ENCODE results near the gene SCAF8. TPM values are rescaled to one million over a fixed set of nuclear protein-coding genes. Genes with fewer than 3 reads are reported as not detected.

The SCAF8 gene
- total and polyA plus RNA-seq, 2 of the 4 experiments (the other 2 are of a cell fraction): 16.1 to 23.5 TPM

DNA sequence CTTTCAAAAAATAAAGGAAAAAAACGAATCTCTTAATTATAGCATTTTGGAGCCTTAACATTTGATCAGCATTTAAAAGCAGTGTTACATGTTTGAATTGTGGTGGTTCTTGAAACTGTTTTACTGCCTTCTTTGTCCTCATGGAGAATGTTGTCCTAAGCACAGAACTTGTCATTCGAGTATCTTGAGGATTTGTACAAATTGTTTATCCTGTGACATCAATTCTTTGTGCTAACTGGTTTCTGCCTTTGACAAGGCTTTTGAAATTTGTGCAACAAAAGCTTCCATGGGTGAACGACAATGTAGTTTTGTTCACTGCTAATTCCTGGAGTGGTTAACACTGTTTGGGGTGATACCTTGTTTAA lies 130.8 kb downstream of the SCAF8 start:
- WGBS, 2 experiments (ENCODE audit: extremely low coverage in 2 of 2, insufficient read length in 1 of 2): 57% methylated on average over 1 of the region's 3 CpGs; no CpG with 5 or more reads in 1 of the 2 experiments
- CTCF ChIA-PET: interaction anchor here (0.6 kb wide), 1 partner anchor 181 kb away, joined by 3 read pairs; no protein-coding TSS in a partner anchor
- H2BK5ac ChIP-seq (ENCODE audit: low read depth, low read length, poor library complexity, severe bottlenecking): no peak overlapping the region
- no peak overlapping the region for H2AK9ac ChIP-seq (replicated peaks; ENCODE audit: low read depth, low read length, poor library complexity)
- no peak overlapping the region for H2AFZ ChIP-seq (replicated peaks; ENCODE audit: low read length, poor library complexity)
- no peak overlapping the region for H4K91ac ChIP-seq (ENCODE audit: insufficient read depth, low read depth, low read length)
- peaks cover 11% of the 10 kb centered on the region; the same call in 1 of the 2 replicates for H4K20me1 ChIP-seq (ENCODE audit: insufficient read depth, low read length)
- dilution Hi-C loops (cut with HindIII; ENCODE audit: low sequenced_read_pairs, unreplicated experiment) (no loop called here), in situ Hi-C loops (cut with MboI; ENCODE audit: low sequenced_read_pairs) (loop anchor here (10.0 kb wide), 1 partner anchor 311 kb away; no protein-coding TSS in a partner anchor), intact Hi-C loops (cut with micrococcal nuclease) (no loop called here)
- ATAC-seq (ENCODE audit: low read depth) (no peak), DNase-seq (no peak)
- H2BK120ac ChIP-seq (ENCODE audit: low read depth, low read length): no peak overlapping the region
- no peaks in the 10 kb centered on the region for H3K9me1 ChIP-seq (ENCODE audit: insufficient read depth, low read length)
- no peaks in the 10 kb centered on the region for H3K9me3 ChIP-seq (ENCODE audit: control insufficient read depth, insufficient read depth, low read length)
- TF ChIP-seq POLR2A (IDR thresholded peaks at IDR 0.05; ENCODE audit: low read depth, low read length): no peak
- TF ChIP-seq, protein P1, sequence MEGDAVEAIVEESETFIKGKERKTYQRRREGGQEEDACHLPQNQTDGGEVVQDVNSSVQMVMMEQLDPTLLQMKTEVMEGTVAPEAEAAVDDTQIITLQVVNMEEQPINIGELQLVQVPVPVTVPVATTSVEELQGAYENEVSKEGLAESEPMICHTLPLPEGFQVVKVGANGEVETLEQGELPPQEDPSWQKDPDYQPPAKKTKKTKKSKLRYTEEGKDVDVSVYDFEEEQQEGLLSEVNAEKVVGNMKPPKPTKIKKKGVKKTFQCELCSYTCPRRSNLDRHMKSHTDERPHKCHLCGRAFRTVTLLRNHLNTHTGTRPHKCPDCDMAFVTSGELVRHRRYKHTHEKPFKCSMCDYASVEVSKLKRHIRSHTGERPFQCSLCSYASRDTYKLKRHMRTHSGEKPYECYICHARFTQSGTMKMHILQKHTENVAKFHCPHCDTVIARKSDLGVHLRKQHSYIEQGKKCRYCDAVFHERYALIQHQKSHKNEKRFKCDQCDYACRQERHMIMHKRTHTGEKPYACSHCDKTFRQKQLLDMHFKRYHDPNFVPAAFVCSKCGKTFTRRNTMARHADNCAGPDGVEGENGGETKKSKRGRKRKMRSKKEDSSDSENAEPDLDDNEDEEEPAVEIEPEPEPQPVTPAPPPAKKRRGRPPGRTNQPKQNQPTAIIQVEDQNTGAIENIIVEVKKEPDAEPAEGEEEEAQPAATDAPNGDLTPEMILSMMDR (conservative IDR thresholded peaks at IDR 0.05; ENCODE audit: low read depth, low read length): no peak
- TF ChIP-seq RFX5 (IDR thresholded peaks at IDR 0.05; ENCODE audit: low read depth, low read length): no peak
- TF ChIP-seq CHD1 (IDR thresholded peaks at IDR 0.05; ENCODE audit: low read depth, low read length): no peak
- TF ChIP-seq CEBPB (IDR thresholded peaks at IDR 0.05; ENCODE audit: low read depth, low read length): no peak
- no peak for TF ChIP-seq BHLHE40 (IDR thresholded peaks at IDR 0.05; ENCODE audit: low read depth, low read length)
- TF ChIP-seq FOS (IDR thresholded peaks at IDR 0.05; ENCODE audit: low read depth, low read length): no peak
- TF ChIP-seq, protein P2, sequence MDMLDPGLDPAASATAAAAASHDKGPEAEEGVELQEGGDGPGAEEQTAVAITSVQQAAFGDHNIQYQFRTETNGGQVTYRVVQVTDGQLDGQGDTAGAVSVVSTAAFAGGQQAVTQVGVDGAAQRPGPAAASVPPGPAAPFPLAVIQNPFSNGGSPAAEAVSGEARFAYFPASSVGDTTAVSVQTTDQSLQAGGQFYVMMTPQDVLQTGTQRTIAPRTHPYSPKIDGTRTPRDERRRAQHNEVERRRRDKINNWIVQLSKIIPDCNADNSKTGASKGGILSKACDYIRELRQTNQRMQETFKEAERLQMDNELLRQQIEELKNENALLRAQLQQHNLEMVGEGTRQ (IDR thresholded peaks at IDR 0.05; ENCODE audit: low read depth, low read length): no peak
- no peak for TF ChIP-seq NFE2L2 (IDR thresholded peaks at IDR 0.05; ENCODE audit: low read depth, low read length)
- TF ChIP-seq MAZ (IDR thresholded peaks at IDR 0.05; ENCODE audit: borderline replicate concordance, low read depth, low read length): no peak
- TF ChIP-seq MXI1 (IDR thresholded peaks at IDR 0.05; ENCODE audit: borderline replicate concordance, low read depth, low read length): no peak
- TF ChIP-seq RAD21 (IDR thresholded peaks at IDR 0.05; ENCODE audit: low read length): no peak
- TF ChIP-seq, protein P3, sequence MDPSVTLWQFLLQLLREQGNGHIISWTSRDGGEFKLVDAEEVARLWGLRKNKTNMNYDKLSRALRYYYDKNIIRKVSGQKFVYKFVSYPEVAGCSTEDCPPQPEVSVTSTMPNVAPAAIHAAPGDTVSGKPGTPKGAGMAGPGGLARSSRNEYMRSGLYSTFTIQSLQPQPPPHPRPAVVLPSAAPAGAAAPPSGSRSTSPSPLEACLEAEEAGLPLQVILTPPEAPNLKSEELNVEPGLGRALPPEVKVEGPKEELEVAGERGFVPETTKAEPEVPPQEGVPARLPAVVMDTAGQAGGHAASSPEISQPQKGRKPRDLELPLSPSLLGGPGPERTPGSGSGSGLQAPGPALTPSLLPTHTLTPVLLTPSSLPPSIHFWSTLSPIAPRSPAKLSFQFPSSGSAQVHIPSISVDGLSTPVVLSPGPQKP (IDR thresholded peaks at IDR 0.05; ENCODE audit: borderline replicate concordance, low read depth, low read length): no peak
- peaks cover 16 to 24% of the 10 kb centered on the region in 2 experiments; a peak in 3 of 4 replicates for H3K79me1 ChIP-seq (ENCODE audit: low read depth in 1 of 2, low read length in 2 of 2)
- H3K9ac ChIP-seq (ENCODE audit: low read depth, low read length): no peak overlapping the region
- H3K4ac ChIP-seq (ENCODE audit: low read depth, low read length): no peak overlapping the region
- no peak overlapping the region for H3K4me2 ChIP-seq (ENCODE audit: low read depth, low read length)
- H2AK5ac ChIP-seq (ENCODE audit: low read depth, low read length): no peak overlapping the region
- H3K4me1 ChIP-seq (ENCODE audit: control insufficient read depth, insufficient read depth, low read length): no peaks in the 10 kb centered on the region
- H3K23ac ChIP-seq (ENCODE audit: low read depth, low read length): no peak overlapping the region
- H3K14ac ChIP-seq (replicated peaks; ENCODE audit: low read depth, low read length): no peak overlapping the region
- BruUV-seq (replicated peaks): no TSS peak
- no peak overlapping the region for H4K5ac ChIP-seq (ENCODE audit: low read depth, low read length)
- H3K56ac ChIP-seq (ENCODE audit: extremely low read depth, insufficient read depth, low read length): no peak overlapping the region
- no peak overlapping the region for H3K27ac ChIP-seq (ENCODE audit: insufficient read depth, low read length)
- H3K27me3 ChIP-seq (ENCODE audit: control insufficient read depth, insufficient read depth, low read length): no peaks in the 10 kb centered on the region
- H4K8ac ChIP-seq (ENCODE audit: low read depth in 2 of 2, low read length in 2 of 2): no peak overlapping the region
- POLR2A ChIA-PET (ENCODE audit: unreplicated experiment): no interaction called here
- H2BK20ac ChIP-seq (ENCODE audit: low read depth, low read length): no peak overlapping the region
- no peak overlapping the region for H3K4me3 ChIP-seq (ENCODE audit: insufficient read depth, low read depth, low read length)
- no peaks in the 10 kb centered on the region for H3K36me3 ChIP-seq (ENCODE audit: control insufficient read depth, insufficient read depth, low read length)
- no peak overlapping the region for H2BK15ac ChIP-seq (ENCODE audit: low read depth, low read length)
- H3K18ac ChIP-seq (ENCODE audit: low read depth, low read length): no peak overlapping the region
